Activated CD4-positive, alpha-beta T cell treated with anti-CD3 and anti-CD28 coated beads, Interleukin-2, amount 50 U/mL, for 24 hours (primary cell): ENCODE results near the gene ACVR1C.

Source experiments
- DNase-seq, 2 donors: peaks; one replicate each; pipeline ENCODE4 v3.0.0-alpha.2; 2020; ENCODE audit warnings: low read depth in 1 of 2, low spot score in 1 of 2

ACVR1C gene

DNA sequence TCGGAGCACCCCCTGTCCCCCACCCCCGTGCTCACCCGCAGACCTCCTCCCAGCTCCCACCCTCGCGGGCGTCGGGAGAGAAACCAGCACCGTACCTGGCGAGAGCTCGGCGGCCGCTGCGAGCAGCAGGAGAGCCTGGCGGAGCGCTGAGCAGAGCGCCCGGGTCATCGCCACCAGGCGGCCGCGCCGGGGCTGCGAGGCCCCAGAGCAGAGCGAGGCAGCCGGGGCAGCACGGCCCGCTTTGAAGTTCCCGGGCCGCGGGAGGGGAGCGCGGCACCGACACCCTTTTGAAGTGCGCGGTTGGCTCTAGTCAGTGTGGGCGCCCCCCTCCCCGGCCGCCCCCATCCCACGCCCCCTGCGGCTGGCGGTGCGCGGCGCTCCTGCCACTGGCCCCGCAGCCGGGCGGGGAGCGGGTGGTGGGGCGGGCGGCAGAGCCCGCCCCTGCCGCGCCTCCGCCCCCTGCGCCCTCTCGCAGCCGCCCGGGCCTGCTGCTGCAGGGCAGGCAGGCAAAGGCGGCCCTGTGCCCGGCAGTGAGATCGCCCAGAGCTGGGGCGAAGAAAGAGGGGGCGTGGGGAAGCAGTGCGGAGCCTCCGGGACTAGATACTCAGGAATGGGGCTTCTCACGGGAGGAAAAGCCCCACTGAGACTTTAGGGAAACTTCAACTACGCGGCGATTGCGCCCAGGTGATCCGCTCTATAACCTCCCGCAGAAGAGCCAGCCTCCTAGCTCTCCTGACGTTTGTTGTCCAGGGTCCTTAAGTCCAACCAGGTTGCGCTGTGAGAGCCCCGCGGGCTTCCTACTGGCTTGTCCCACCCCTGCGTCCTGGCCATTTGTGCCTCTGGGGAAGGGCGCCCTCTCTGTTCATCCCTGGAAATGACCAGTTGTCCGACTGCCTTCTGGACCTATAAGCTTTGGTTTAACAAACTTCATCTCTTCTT, at the start of gene ACVR1C:
Gene ACVR1C, minus strand, starts transcription at position 388 of the 939 bp plus-strand sequence. Its CDS starts 220 bp downstream, at position 168.
- peak; percentile 23 to 40 for DNase-seq

DNA sequence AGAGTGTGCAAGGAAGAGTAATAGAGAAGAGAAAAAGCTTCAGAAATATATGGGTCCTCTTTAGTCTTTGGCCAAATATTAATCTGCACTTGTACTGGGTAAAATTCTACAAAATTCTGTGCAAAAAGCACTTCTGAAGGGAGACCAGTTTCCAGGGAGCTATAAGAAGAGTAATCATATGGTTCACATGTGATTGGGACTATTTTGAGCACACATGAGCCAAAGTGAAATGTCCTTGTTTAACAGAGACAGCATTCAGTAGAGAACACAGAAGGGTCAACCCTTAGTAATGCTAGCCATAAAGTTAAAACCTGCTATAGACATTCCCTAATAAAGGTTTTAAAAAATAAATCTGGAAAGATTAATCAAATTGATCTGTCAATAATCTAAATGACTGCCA, 49.3 kb upstream of the ACVR1C start:
- DNase-seq, result no peak

DNA sequence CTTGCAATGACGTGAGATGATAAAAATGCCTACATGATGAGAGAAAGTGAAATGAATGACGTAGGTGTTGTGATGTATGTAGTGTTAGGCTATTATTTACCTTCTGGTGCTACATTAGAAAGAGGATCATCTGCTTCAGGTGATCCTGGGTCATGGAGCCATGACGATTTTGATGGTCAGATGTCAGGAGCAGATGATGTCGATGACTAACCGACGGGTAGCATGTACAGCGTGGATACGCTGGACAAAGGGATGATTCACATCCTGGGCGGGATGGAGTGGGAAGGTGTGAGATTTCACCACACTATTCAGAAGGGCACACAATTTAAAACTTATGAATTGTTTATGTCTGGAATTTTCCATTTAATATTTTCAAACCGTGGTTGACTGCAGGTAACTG, 43.5 kb upstream of the ACVR1C start:
- no peak for DNase-seq

DNA sequence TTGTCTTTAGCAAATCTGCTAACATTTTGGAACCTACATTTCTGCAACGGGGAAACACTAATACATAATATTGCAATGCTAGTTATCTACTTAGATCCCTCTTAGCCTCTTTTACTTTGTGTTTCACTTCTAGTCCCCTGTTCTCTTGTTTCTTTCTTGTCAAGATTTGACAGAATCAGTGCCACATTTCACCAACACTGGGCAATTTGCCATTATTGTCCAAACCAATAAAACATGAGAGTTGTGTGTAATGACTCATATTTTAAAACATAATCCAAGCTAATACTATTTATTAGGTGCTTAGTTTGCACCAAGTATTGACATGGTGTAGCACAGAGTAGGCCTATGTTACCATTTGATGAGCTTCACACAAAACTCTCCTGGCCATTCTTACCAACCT, 33.7 kb upstream of the ACVR1C start:
- DNase-seq, result no peak

DNA sequence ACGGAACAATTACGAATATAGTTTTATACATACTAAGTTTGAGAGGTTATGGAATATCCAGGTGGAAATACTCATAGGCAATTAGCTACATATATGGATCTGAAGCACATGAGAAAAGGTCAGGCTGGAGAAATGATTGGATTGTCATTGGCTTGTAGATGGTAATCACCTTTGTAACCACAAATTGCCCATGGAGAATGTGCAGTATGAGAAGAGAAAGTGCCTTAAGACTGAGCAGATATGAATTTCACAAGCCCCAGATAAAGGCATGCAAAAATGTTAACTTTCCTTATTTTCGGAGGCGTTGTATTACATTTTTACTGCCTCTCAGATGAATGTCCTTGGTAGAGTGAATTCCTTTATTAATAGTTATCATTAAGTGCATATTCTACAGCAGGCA, 33.1 kb upstream of the ACVR1C start:
- DNase-seq, result no peak

DNA sequence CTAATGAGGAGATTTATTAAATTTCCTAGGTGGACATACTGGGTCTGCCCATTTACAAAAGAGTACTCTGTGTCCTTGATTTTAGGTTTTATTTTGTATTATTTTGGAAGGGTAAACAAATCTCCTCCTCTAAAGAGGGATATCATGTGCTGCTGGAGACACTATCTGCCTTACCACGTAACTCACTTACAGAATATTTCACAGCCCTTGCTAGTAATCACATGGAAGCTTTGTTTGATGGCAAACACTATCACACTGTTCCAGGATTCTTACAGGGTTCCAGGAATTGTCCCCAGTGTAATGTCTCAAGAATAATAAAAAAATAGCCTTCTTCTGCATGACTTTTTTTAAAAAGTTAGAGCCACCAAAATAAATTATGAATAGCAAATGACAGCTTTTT, 29.2 kb upstream of the ACVR1C start:
- DNase-seq, result no peak

DNA sequence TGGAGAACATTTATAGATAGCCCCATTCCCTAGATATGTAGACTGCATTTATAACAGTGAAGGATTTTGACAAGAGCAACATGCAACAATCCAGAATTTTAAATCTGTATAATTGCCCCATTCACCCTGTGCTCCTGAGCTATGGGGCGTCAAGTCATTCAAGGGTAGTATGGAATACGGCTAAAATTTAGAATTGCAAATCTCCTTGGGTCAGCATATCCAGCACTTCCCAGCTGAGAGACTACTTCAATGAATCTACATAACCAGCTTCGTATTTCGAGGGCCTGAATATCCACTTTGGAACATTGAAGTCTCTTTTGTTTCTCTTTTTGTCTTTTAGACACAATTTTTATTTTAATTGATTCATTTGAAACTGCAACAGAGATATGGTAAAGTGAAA, 28.4 kb upstream of the ACVR1C start:
- no peak for DNase-seq

DNA sequence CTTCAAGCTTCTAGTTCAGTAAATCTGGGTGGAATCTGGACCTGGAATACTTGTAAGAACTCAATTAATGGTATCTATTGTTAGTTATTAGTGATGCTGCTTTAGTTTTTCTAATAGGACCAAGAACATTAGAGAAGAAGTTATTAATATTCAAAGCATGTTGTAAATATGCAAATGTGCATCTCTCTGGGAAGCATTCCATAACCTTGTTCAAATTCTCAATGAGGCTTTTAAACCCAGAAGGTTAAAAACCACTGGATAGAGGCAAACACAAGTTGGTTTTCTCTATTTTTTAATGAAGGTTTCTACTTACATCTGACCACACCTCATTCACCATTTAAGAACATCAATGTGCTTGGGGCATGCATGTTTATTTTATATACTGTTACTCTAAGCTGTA, 16.1 kb upstream of the ACVR1C start:
- no peak for DNase-seq

DNA sequence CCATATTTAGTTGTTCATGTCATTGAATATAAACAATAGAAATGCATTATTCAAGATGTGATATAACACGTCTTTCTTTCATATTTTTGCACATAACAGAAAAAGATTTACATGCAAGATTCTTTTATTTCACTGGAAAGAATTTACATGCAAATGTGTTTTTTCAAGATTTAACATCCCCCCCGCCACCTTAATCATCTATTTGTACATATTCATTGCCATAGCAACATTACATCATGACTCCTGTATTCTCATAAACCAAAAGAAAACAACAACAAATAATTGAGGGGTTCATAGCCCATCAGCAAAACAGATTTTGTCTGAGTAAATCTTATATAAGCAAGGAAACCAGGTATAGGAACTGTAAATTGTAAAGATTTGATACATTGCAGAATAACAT, 3.2 kb upstream of the ACVR1C start:
- no peak for DNase-seq

DNA sequence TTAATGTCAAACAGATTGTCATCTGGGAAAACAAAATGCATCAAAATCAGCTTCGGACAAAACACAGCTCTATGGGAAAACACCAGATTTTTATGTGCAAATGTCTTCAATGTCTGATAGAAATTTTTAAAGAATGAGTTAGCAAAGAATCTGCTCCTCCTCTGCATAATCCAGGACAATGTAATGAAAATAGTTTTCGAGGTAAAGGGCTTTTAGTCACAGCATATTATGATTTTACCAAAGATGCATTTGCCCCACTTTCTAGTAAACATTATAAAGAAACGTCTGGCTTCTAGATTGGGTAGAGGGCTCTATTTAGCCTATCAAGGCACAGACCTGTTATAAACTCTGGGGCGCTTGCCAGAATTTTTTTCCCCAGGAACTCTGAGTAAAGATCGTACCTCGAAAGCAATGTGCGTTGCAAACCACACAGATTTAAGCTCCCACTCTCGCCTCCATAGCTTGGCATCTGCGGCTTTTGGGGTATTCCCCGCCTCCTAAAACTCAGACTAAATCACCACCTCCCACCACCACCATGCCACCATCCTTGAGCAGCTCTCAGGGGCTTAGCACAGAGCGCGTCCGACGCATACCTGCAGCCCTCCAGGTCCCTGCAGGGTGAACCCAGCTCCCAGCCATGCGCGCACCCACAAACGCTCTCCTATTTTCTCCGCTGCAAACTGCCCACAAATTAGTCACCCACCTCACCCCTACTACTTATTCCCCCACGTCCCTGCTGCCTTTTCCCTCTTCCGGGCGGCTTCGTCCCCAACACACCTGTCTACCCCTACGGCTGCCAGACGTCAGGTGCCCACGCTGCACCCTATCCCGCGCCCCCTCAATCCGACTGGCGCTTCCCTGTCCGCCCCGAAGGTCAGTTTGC, 829 bp downstream of the ACVR1C start:
- DNase-seq, result peak; percentile 20 to 39

DNA sequence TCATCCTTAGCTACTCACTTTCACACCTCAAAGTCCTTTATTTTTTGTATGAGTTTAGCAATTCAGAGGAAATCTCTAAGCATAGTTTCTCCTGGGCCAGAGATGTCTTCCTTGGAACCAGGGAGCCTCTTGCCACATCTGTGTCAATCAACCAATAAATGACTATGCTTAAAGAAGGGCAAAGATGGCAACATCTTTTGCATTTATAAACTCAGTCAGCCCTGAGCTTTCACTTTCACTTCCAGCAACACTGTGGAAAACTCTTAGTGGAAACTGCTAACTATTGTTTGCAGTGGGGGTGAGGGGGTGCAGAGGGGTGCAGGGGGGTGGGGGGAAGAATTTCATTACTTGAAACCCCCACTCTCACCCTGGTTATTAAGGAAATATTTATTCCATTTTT, 3.4 kb downstream of the ACVR1C start:
- DNase-seq, result no peak

DNA sequence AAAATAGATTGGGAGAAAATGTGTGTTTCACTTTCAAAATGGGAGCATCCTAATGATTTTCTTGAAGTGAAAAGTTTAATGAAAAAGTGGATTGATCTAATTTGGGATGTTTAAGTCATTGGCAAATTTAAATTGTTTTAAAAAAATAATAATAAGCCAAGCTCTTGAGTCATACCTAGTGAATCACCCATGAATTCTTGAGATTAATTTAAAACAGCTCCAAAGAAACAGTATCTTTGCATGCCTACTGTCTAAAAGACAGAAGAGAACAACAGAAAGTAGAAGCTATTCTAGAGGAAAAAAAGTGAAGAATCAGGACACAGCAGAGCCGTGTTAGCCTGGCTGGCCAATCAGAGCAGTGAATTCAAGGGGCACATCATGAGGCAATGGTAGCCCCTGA, 7.7 kb downstream of the ACVR1C start:
- DNase-seq, result no peak

DNA sequence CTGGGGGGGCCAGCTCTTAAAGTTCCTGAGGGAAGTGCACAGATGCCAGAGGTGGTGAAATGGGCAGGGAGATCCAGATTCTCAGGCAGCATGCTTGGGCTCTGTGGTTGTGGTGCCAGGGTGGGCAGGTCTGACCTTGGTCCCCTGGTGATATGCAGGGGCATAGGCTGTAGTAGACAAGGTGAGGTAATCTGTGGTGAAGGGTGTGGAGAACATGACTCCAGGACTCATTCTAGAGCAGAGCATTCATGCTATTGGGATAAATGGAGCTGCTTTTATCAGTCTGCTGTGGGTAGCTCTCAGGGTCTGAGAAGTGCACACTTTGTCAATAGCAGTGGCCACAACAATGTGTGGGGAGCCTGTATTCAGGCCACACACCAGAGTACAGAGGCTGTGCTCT, 16.9 kb downstream of the ACVR1C start:
- no peak for DNase-seq

DNA sequence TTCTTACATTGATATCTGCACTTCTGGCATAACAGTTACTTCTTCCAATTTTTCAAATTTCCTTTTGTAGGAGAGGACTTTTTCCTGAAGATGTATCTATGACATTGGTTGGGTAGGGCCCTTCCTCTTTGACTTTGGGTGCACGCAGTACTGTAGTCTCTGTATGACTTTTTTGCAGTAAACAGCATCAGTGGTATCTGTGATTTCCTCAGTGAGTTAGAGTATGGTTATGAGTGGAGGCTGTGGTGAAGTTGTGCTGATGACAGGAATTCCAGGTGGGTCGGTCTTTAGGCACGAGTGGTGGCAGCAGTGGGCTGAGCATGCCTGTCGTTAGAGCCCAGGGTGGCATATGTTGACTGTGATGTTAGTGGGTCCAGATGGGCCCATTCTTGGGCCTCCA, 17.6 kb downstream of the ACVR1C start:
- no peak for DNase-seq

DNA sequence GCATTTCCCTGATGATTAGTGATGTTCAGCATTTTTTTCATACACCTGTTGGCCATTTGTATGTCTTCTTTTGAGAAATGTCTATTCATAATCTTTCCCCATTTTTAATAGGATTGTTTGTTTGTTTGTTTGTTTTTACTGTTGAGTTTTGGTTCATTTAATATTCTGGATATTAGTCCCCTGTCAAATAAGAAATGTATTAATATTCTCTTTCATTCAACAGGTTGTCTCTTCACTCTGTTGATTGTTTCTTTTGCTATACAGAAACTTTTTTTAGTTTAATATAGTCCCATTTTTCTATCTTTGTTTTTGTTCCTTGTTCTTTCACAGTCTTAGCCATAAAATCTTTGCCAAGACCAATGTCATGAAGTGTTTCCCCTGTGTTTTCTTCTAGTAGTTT, 22.1 kb downstream of the ACVR1C start:
- no peak for DNase-seq

DNA sequence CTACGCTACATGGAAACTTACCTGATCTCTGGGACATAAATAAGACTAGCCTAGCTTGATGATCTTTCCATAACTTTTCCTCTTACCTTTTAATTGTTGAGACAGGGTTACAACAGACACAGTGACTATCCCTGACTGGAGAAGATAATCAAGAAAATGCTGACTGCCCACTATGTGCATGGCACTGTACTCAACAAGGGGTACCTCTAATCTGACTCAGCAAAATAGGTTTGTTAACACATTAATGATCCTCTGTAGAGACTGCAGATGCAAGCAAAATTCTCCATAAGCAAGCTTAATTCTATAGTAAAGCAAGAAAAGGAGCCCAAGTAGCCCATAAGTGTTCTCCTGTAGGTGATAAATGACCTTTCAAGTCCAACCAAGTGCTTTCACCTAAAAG, 25.5 kb downstream of the ACVR1C start:
- no peak for DNase-seq

DNA sequence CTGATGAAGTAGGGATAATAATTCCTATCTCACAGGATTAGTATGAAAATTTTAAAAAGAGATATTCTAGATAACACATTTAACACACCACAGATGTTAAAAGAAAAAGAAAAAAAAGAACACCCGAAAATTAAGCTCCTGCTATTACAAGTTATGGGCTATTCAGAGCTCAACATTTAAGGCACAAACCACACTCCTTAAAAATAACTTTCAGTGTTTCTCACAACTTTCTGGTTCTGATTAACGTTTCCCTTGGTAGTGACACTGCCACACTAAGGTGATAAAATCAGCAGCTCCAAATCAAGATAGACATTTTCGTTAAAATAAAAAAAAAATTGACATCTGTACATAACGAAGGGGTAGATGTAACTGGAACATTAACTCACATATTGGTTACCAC, 26.9 kb downstream of the ACVR1C start:
- no peak for DNase-seq

DNA sequence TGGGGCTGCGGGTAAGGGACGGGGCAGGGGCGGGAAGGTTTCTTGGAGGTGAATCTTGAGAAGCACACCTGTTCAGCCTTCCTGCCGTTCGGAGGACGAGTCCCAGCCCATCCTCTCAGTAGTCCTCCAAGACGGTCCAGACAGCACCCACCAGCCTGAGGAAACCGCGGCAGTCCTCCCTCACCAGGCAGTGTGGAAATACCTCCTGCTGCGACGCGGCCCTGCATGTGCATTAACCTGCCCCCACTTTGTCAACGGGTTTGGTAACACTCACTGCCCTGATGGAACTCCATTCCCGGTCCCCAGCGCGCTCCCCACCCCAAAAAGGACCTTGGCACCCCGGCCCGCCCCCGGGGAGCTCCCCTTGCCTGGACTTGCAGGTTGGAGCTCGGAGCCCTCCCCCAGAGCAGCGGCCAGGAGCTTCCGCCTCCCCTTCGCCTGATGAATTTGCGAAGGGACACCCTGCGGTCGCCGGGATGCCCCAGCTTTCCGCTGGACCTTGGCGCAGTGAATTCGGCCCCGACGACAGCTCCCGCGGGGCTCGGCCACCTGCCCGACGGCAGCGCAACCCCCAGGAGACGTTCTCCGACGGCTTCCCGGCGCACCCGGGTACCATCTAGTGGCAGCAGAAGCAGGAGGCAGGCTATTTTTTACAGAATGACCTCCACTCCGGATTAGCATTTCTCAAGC, 31.5 kb downstream of the ACVR1C start:
- peak; percentile 20 to 46 for DNase-seq

DNA sequence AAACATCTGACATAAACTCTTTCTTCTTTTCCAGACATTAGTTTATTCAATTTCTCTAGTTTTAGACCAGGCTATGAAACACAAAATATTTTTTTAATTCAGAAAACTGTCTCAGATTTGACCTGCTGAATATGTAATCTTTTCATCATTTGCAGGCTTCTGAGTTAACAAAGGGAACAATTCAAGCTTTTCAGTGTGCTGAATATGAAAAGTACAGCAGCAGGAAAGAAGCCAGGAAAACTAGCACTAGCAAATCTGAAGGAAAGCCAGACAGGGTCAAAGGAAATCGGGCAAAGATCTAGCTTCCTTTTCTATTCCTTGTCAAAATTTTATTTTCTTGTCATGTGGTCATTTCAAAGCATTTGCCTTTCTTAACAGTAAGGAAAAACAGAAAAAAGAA, 35.3 kb downstream of the ACVR1C start:
- no peak for DNase-seq

DNA sequence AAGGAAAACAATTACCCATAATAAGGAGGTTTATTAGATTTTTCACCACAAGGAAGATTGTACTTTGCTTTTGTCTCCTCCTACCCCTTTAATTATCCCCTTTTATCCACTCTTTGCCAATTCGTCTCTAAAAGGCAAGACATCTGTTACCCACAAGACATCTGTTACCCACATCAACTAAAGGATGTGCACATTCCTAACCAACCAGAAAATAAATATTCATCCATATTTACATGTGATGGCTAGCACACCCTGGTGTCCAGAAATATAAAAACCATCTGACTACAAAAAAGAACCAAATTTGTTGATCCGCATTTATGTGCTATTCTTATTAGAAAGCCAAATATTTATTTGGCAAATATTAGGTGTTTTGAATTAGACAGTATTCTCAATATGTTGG, 35.7 kb downstream of the ACVR1C start:
- no peak for DNase-seq

DNA sequence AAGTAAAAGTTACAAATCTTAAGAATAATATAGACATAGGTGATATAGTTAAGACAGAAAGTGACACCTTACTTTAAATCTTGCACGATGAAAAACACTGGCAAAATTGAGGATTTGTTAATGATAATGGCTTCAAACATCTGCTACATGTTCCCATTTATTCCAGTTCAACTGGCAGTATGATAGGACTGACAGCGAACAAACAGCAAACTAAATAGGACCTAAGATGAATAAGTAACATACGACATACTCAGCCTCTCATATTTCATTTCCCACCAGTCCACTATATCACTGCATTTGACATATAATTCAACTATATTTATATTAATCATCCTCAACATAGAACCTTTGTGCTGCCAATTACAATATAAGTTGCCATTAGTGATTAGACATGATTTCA, 36.3 kb downstream of the ACVR1C start:
- DNase-seq, result no peak

DNA sequence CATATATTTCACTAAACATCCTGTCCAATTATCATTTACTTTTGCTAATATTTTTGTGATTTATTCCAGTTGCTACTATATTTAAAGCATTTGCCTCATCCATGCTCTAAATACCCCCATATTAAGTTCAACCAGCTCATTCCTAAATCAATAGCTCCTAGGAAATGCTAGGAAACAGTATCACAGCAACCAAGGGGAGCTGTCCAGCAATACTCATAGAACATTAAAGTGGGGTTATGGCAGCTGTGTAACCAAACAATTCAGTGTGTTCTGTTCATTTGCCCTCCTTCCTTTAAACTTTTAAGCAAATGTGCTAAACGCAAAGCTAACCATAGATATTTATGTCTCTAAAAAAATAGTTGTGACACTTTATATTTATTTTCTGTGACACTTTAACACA, 41.1 kb downstream of the ACVR1C start:
- DNase-seq, result no peak
